GM23338 (cell line): ENCODE results near the gene MPP4.

Experiments used
- EZH2 ChIP-seq: fragments of 200-600 bp; sonication (generic); IDR thresholded peaks from one replicate; pipeline ENCODE4 v1.8.0; 2017; ENCODE audit warnings: antibody characterized with exemption, mild to moderate bottlenecking, low read depth; ENCODE audit not compliant: unreplicated experiment
- POLR2AphosphoS5 ChIP-seq: IDR thresholded peaks from 2 replicates; pipeline ENCODE4 v1.6.1; 2016; ENCODE audit warnings: antibody characterized with exemption, low read depth
- TF ChIP-seq, protein P1 (sequence below), 2 experiments: fragments of 200-600 bp in 1 of 2; sonication (generic) in 1 of 2; conservative IDR thresholded peaks; 2 replicates each; pipeline versions ENCODE4 v1.5.1 to v1.6.1; 2016 to 2017; ENCODE audit warnings: antibody characterized with exemption in 2 of 2, low read depth in 2 of 2, mild to moderate bottlenecking in 2 of 2, moderate library complexity in 1 of 2

DNA sequence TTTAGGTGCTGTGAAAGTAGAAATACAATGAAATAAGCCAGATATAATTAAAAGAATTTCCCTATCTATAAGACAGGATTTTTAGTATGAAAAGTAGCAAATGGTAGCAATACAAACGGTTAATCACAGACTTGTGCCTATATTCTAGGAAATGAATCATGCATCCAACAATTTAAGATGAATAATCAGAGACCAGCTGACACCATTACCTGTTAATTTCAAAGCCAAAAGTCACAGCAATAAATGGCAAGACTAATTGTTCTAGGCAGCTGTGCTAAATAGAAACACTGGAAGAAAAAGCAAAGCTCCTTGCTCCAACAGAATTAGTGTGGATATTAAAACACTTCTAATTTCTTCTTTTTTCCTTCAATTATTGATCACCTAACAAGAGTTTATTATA lies 35.1 kb upstream of the MPP4 start:
- TF ChIP-seq, protein P1, sequence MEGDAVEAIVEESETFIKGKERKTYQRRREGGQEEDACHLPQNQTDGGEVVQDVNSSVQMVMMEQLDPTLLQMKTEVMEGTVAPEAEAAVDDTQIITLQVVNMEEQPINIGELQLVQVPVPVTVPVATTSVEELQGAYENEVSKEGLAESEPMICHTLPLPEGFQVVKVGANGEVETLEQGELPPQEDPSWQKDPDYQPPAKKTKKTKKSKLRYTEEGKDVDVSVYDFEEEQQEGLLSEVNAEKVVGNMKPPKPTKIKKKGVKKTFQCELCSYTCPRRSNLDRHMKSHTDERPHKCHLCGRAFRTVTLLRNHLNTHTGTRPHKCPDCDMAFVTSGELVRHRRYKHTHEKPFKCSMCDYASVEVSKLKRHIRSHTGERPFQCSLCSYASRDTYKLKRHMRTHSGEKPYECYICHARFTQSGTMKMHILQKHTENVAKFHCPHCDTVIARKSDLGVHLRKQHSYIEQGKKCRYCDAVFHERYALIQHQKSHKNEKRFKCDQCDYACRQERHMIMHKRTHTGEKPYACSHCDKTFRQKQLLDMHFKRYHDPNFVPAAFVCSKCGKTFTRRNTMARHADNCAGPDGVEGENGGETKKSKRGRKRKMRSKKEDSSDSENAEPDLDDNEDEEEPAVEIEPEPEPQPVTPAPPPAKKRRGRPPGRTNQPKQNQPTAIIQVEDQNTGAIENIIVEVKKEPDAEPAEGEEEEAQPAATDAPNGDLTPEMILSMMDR (conservative IDR thresholded peaks at IDR 0.05; ENCODE audit: low read depth in 2 of 2) = no peak
- TF ChIP-seq POLR2AphosphoS5 (no peak), EZH2 (no peak)
